Panc1 (cell line): ENCODE results near the gene STX18.

Experiments
- CTCF ChIP-seq: fragments of 450-650 bp; IDR thresholded peaks from 2 replicates; pipeline ENCODE4 v1.5.1; 2017; ENCODE audit warnings: mild to moderate bottlenecking
- POLR2AphosphoS5 ChIP-seq: IDR thresholded peaks from 2 replicates; pipeline ENCODE4 v1.6.1; 2012; ENCODE audit warnings: mild to moderate bottlenecking, low read depth, low read length, moderate library complexity

- TF ChIP-seq CTCF (no peak), POLR2AphosphoS5 (no peak)
These were observed 31.0 kb upstream of the STX18 start for GRCh38 chr4:4572821-4573220.
